Measurements from ENCODE around the gene DBNDD2.
A peak's percentile ranks its signal among the peaks of the same experiment; 100 is the strongest.

DBNDD2 gene

DNA sequence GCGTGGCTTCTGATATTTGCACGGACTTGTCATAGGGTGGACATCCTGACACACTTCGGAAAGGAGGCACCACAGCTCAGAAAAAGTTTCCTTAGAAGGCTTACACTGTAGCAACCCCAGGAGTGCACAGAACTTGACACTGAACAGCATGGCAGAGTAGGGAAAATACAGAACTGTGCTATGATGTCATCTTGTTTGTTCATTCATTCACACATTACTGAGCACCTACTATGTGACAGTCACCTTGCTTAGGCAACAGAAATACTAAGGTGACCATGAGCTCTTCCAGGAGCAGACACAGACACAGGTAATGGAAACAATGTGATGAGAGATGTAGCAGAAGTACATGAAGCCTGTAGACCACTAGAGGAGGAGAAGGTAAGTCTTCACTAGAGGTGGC is 5.4 kb downstream of the DBNDD2 start:
- no peaks in the 10 kb centered on the region for H3K36me3 ChIP-seq (ENCODE audit: insufficient read depth, low read length)

DNA sequence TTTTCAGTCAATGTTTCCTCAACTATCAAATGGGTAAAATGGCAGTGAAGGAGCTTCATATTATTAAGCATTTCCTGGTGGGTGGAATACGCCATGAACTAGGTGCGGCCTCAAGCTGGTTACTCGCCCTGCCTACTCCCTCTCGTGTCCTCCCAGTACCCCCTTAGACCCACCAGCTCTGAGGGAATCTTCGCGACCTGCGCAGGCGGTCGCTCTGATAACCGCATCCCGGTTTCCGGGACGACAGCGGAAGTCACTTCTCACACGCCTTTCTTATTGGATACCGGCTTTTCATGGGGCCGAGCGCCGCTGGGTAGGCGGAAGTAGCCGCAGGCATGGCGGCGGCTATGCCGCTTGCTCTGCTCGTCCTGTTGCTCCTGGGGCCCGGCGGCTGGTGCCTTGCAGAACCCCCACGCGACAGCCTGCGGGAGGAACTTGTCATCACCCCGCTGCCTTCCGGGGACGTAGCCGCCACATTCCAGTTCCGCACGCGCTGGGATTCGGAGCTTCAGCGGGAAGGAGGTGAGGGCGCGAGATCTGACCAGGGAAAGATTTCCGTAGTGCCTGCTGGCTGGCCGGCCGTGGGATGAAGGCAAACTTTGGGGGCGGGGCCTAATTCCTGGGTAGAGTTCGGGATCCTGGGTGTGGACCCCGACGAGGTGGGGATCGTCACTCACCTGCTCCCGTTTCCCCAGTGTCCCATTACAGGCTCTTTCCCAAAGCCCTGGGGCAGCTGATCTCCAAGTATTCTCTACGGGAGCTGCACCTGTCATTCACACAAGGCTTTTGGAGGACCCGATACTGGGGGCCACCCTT is 7.9 kb downstream of the DBNDD2 start, which contains the start of gene PIGT:
PIGT (plus strand) TSS at position 320 of the 816 bp plus-strand sequence; CDS start at position 336, 16 bp downstream.
- H3K36me3 ChIP-seq (ENCODE audit: insufficient read depth, low read length), result peaks cover 21% of the 10 kb centered on the region
- no peaks in the 10 kb centered on the region for H3K27me3 ChIP-seq (ENCODE audit: insufficient read depth, low read length)
- TF ChIP-seq, protein P1, sequence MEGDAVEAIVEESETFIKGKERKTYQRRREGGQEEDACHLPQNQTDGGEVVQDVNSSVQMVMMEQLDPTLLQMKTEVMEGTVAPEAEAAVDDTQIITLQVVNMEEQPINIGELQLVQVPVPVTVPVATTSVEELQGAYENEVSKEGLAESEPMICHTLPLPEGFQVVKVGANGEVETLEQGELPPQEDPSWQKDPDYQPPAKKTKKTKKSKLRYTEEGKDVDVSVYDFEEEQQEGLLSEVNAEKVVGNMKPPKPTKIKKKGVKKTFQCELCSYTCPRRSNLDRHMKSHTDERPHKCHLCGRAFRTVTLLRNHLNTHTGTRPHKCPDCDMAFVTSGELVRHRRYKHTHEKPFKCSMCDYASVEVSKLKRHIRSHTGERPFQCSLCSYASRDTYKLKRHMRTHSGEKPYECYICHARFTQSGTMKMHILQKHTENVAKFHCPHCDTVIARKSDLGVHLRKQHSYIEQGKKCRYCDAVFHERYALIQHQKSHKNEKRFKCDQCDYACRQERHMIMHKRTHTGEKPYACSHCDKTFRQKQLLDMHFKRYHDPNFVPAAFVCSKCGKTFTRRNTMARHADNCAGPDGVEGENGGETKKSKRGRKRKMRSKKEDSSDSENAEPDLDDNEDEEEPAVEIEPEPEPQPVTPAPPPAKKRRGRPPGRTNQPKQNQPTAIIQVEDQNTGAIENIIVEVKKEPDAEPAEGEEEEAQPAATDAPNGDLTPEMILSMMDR (IDR thresholded peaks at IDR 0.05; ENCODE audit: low read length), result no peak
- TF ChIP-seq EZH2 (IDR thresholded peaks at IDR 0.05; ENCODE audit: borderline replicate concordance, low read length), result no peak
- peak within 1 kb of the TSS; percentile 49; the same call in 1 of the 2 replicates for H2AFZ ChIP-seq (ENCODE audit: low read length)
- peak within 1 kb of the TSS; percentile 87 for H3K4me3 ChIP-seq (ENCODE audit: low read depth, low read length, poor library complexity, severe bottlenecking)
- no peaks in the 10 kb centered on the region for H3K9me3 ChIP-seq (ENCODE audit: low read length)
- peak within 1 kb of the TSS; percentile 87 for H3K9ac ChIP-seq (ENCODE audit: low read length)
- peak within 1 kb of the TSS; percentile 11 for H3K27ac ChIP-seq (ENCODE audit: low read depth, low read length, poor library complexity, severe bottlenecking)
- H3K4me1 ChIP-seq (ENCODE audit: insufficient read depth, low read length, severe bottlenecking), result peaks cover 50% of the 10 kb centered on the region
- no peaks in the 10 kb centered on the region for H3K9me2 ChIP-seq (ENCODE audit: low read depth, low read length)
- peaks cover 14% of the 10 kb centered on the region for H3K79me2 ChIP-seq (ENCODE audit: insufficient read depth, low read length)
- H3F3A ChIP-seq (ENCODE audit: insufficient read depth, low read length), result no peaks in the 10 kb centered on the region
- peak within 1 kb of the TSS; percentile 99 for H3K4me2 ChIP-seq (ENCODE audit: low read length)
- no peaks in the 10 kb centered on the region for H4K20me1 ChIP-seq (ENCODE audit: insufficient read depth, low read length)

More for the DNA sequence above, 5.4 kb downstream of the DBNDD2 start:
- Histone ChIP-seq H3K9me3 (ENCODE audit: low read length) (no peaks in the 10 kb centered on the region), H4K20me1 (ENCODE audit: insufficient read depth, low read length) (no peaks in the 10 kb centered on the region), H3K4me2 (ENCODE audit: low read length) (no peak overlapping the region), H3K4me3 (ENCODE audit: low read depth, low read length, poor library complexity, severe bottlenecking) (no peak overlapping the region), H3K9ac (ENCODE audit: low read length) (no peak overlapping the region), H3K79me2 (ENCODE audit: insufficient read depth, low read length) (peaks cover 14% of the 10 kb centered on the region), H3K9me2 (ENCODE audit: low read depth, low read length) (no peaks in the 10 kb centered on the region), H3K4me1 (ENCODE audit: insufficient read depth, low read length, severe bottlenecking) (peaks cover 32% of the 10 kb centered on the region), H3K27me3 (ENCODE audit: insufficient read depth, low read length) (no peaks in the 10 kb centered on the region), H3F3A (ENCODE audit: insufficient read depth, low read length) (no peaks in the 10 kb centered on the region), H3K27ac (ENCODE audit: low read depth, low read length, poor library complexity, severe bottlenecking) (no peak overlapping the region), H2AFZ (ENCODE audit: low read length) (no peak overlapping the region)
- TF ChIP-seq, protein P1 (IDR thresholded peaks at IDR 0.05; ENCODE audit: low read length), result no peak
- no peak for TF ChIP-seq EZH2 (IDR thresholded peaks at IDR 0.05; ENCODE audit: borderline replicate concordance, low read length)

DNA sequence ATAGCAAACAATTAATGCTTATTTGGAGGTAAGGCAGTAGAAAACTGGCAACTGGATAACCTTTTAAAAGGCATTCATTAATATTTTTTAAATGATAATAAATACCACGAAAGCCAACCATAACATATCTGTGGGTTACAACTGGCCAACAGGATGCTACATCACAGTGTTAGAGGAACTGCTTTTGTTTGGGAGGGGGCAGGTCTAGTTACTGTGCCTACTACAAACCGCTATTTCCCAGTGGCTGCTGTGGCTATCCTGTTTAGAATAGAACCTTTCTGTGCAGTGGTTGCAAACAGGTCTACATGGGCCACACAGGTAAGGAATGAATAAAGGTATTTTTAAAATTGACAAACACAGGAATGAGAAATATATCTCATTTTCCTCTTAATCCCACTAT is 8.8 kb downstream of the DBNDD2 start:
- TF ChIP-seq, protein P1 (IDR thresholded peaks at IDR 0.05; ENCODE audit: low read length), result no peak
- no peak for TF ChIP-seq EZH2 (IDR thresholded peaks at IDR 0.05; ENCODE audit: borderline replicate concordance, low read length)
- Histone ChIP-seq H3K4me3 (ENCODE audit: low read depth, low read length, poor library complexity, severe bottlenecking) (peak overlapping the region; percentile 87), H3K9me2 (ENCODE audit: low read depth, low read length) (no peaks in the 10 kb centered on the region), H3F3A (ENCODE audit: insufficient read depth, low read length) (no peaks in the 10 kb centered on the region), H3K27ac (ENCODE audit: low read depth, low read length, poor library complexity, severe bottlenecking) (no peak overlapping the region), H3K9me3 (ENCODE audit: low read length) (no peaks in the 10 kb centered on the region), H3K9ac (ENCODE audit: low read length) (peak overlapping the region; percentile 87), H3K4me2 (ENCODE audit: low read length) (peak overlapping the region; percentile 99), H3K4me1 (ENCODE audit: insufficient read depth, low read length, severe bottlenecking) (peaks cover 50% of the 10 kb centered on the region), H2AFZ (ENCODE audit: low read length) (no peak overlapping the region), H4K20me1 (ENCODE audit: insufficient read depth, low read length) (no peaks in the 10 kb centered on the region), H3K27me3 (ENCODE audit: insufficient read depth, low read length) (no peaks in the 10 kb centered on the region), H3K36me3 (ENCODE audit: insufficient read depth, low read length) (peaks cover 28% of the 10 kb centered on the region), H3K79me2 (ENCODE audit: insufficient read depth, low read length) (peaks cover 14% of the 10 kb centered on the region)

Measured in OCI-LY1 (cell line).